GM21529 (cell line): ENCODE results near the gene FASN.
A peak's percentile ranks its signal among the peaks of the same experiment; 100 is the strongest.

Source experiments
- ATAC-seq: cut with Tn5 transposase; IDR thresholded peaks from one replicate; pipeline ENCODE4 v1.9.1; 2021; ENCODE audit not compliant: unreplicated experiment

Gene FASN

DNA sequence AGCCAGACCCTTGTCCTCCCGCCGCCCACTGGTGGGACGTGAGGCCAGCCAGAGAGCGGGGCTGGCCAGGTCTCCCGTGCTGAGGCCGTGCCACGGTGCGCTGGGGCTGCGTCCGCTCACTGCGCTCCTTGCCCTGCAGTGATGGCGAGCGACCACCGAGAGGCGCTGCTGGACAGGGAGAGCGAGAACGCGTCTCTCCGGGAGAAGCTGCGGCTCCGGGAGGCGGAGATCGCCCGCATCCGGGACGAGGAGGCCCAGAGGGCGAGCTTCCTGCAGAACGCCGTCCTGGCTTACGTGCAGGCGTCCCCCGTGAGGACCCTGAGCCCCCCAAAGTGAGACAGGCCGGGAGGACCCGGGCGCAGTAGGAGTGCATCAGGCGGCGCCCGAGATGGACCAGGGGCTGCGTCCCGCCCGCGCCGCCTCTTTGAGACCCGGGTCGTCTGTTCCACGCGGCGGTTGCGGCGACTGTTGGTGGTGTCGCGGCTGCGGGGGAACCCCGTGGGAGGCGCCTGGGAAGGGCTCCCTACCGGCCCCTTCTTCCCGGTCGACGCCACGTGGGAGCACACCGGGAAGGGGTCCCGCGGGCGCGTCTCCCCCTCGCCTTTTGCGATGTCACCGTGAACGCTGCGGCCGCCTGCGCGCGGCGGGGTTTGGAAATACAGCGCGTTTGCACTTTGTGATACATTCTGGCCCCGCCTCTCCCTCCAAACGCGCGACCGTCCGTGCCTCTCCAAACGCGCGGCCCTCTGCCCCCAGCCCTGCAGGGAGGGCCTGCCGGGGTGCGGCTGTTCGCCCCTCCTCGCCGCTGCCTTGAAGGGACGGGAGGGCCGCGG, 67.3 kb downstream of the FASN start:
- ATAC-seq = peak; percentile 47

DNA sequence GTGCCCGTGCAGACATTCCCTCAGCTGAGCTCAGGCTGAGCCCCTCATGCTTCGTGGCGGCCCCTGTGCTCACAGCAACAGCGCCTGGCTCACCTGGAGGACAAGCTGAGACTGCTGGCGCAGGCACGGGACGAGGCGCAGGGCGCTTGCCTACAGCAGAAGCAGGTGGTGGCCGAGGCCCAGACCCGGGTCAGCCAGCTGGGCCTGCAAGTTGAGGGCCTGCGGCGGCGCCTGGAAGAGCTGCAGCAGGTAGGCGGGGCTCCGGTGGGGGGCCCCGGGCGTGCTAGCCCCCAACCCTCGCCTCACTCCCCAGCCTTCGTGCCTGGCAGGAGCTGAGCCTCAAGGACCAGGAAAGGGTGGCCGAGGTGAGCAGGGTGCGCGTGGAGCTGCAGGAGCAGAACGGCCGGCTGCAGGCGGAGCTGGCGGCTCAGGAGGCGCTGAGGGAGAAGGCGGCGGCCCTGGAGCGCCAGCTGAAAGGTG, 68.0 kb downstream of the FASN start:
- ATAC-seq = no peak

DNA sequence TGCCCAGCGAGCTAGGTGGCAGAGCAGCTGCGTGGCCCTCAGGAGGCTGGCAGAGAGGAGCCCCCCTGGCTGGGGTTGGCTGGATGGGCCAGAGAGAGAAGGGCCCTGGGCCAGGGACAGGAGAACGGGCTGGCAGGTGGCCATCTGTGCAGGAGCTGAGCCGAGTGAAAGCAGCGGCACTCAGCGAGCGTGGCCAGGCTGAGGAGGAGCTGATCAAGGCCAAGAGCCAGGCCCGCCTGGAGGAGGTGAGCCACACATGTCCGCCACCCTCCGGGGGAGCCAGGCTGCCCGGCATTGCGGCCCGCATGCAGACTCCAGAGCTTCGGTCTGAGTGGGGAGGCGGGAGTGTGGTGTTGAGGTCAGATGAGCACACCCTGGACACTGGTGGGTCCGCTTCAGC, 68.6 kb downstream of the FASN start:
- ATAC-seq = no peak

DNA sequence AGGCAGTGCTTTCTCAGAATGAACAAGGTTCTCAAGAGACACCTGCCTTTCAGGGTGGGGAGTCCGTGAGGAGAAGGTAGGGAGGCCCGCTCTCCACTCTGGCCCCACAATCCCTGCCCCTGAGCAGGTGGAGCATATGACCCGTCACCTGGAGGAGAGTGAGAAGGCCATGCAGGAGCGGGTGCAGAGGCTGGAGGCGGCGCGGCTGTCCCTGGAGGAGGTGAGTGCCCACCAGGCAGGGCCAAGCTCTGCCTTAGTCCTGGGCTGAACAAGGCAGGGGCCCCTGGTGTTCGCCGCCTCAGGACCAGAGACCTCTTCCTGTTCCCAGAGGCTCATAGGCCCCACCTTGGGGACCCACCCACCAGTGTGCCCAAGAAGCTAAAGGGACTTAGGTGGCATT, 69.1 kb downstream of the FASN start:
- no peak for ATAC-seq
